GM19397 (cell line): ENCODE results near the gene SEMA4G.
A peak's percentile ranks its signal among the peaks of the same experiment; 100 is the strongest.

Source experiments
- ATAC-seq: cut with Tn5 transposase; IDR thresholded peaks from one replicate; pipeline ENCODE4 v1.9.1; 2021; ENCODE audit warnings: mild to moderate bottlenecking, moderate library complexity; ENCODE audit not compliant: unreplicated experiment

Gene SEMA4G

DNA sequence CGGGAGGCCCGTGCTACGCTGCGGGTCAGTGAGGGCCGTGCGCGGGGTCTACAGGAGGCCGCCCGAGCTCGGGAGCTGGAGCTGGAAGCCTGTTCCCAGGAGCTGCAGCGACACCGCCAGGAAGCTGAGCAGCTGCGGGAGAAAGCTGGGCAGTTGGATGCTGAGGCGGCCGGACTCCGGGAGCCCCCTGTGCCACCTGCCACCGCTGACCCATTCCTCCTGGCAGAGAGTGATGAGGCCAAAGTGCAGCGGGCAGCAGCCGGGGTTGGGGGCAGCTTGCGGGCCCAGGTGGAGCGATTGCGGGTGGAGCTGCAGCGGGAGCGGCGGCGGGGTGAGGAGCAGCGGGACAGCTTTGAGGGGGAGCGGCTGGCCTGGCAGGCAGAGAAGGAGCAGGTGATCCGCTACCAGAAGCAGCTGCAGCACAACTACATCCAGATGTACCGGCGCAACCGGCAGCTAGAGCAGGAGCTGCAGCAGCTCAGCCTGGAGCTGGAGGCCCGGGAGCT, 37.3 kb downstream of the SEMA4G start:
- ATAC-seq = no peak

DNA sequence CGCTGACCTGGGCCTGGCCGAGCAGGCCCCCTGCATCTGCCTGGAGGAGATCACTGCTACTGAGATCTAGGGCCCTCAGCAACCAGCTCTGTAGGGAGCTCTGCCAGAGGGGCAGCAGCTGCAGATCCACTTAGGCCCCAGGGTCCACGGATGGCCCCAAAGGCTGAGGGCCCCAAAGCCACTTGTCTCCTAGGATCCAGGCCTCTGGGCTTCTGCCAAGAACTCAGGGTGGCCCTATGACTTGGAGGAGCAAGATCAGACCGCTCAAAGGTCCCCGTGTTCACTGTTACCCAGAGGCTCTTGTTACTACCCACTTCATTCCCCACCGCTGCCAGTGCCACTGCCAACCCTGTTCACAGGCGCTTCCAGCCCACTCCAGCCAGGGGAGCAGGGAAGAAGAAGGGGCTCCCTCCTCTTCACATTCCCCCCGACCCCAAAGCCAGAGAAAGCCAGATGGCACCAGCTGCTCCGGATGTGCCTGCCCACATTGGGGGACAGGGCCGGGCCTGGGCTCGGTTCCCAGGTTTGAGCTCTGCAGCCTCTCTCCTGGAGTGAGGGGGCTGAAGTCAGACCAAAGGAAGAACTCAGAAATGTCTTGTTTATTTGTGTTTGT, 37.9 kb downstream of the SEMA4G start:
- ATAC-seq = no peak

DNA sequence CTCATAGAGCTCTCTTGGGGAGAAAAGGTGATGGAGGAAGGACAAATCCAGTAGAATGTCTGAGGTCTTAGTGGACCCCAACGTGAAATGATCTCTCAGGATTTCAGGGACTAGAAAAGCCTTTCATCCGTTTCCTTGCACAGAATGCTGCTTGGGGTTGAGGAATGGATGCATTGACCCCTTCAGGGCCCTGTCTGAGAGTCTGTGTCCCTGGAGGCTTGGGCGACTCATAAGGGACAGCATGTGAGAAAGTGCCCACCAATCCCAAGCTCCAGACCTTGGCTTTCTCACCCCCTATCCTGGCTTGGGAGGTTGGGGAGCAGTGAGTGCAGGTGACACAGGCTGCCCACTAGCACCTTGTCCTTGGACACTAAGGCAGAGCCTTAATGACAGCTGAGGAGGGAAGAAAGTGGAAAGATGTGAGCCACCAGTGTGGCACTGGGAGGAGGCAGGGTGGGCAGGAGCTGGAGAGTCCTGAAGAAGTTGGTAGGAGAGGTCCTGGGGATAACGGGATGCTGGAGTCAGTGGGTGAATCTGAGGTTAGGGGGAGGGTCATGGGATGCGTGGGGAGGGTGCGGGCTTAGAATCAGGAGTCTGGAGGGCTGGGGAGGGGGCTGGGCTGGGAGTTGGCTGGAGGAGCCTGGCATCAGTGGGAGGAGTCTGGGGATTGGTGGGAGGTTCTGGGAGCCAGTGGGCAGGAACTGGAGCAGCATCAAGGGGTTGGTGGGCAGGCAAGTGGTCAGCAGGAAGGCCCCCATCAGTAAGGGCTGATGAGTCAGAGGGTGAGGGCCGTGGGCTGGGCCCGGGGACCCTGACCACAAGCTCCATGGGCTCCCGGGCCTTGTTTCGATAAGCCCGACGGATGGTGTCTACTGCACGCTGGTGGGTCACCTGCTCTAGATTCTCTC, 38.9 kb downstream of the SEMA4G start:
- no peak for ATAC-seq

DNA sequence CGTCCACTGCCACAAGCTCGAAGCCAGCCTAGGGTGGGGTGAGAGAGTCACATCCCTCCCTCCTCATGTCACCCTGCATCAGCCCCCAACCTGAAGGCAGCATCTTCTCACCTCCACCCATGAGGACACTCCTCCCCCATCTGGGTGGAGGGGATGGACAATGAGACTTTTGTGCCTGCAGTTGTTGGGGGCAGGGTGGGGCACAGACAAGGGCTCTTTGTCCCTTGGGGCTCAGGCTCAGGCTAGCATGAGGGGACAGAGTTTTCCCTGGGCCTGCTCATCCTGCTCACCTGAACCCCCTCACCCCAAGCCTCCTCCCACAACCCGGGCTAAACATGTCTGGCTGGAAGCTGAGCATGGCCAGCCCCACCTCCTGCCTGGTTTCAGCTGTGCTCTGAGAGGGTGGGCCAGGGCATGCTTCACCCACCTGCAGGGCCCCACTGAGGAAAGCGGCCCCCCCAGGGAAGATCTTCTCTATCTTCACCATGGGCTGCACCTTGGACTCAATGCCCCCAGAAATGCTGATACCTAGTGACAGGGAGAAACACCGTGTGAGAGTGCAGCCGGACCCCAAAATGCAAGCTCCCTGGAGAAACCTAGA, 39.6 kb downstream of the SEMA4G start:
- ATAC-seq = no peak

DNA sequence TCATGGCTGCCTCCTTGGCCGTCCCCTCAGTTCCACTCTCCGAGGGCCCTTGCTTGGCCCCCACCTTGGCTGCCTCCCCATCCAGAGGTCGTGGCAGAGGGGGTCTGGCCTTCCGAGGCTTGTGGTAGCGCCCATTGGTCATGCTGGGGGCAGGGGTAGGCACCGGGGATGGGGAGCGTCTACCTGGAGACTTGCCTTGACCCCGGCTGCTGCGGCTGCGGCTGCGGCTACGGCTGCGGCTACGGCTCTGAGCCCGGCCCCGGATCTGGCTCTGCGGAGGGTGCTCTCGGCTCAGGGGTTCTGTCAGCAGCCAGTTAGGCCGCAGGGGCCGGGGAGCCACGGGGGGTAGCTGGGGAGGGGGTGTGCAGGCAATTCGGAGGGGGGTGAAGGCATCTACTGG, 41.0 kb downstream of the SEMA4G start:
- no peak for ATAC-seq

DNA sequence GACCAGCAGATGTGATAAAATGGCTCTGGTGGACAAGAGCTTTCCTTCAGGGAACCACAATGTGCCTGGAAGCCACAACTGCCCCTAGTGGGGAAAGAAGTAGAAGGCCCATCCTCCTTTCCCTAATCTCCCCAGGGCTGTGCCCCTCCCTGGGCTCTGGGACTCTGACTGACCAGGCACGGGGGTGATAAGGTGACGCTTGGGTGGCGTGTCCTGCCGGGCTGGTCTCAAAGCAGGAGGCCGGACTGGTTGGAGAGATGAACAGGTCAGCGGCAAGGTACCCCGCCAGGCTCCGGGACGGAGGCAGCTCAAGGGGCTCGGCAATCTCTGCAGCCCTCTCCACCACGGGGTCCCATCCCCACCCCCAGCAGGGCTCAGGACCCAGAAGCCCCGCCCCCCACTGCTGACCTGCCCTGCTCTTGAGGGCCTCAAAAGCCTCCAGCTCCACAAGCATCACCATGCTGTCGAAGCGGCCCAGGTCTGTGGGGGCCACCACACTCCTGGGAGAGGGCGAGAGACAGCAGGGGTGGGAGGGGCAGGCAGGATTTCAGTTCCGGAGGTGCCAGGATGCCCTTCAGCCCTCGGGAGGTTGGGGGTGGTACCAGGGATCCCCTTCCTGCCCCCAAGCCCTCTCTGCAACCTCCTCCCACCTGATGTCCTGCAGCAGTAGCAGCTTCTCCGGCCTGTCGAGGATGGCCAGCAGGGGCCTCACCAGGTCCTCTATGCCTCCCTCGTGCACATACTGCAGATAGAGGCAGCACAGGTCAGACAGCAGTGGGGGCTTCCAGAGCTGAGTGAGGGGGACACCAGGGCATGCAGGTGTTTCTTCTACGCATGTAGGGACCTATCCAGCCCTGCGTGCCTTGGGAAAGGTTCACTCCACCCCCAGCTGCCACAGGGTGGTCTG, 42.5 kb downstream of the SEMA4G start:
- no peak for ATAC-seq

DNA sequence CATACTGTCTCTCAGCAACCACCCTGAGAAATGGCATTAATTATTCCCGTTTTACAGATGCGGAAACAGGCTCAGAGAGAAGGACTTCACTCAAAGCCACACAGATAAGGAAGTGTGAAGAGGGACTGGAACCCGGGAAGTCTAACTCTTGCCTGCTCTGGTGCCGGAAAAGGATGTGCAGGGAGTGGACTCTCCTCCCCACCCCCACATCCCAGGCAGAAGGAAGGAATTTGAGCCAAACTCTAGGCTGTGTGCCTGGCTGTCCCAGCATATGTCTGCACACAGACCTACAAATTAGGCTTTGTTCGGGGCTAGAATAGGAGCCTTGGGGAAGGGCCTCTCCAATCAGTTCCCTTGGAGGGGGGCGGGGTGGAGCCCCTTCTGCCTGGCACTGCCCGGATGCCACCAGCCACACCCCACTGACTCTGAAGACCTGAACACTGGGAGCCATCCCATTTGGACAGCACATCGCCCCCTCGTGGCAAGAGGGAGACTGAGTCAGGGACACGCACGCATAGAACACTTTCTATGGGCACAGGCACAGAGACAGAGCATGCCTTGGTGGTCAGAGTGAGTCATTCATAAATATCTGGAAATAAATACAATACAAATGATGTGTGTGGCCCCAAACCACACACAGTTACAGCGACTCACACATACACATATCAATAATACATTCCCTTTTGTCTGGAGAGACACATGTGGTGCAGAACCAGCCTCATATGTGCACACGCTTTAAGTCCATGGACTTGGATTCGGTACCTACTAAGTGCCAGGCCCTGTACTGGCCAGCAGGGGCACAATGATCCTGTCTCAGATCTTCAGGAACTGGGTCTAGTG, 43.4 kb downstream of the SEMA4G start:
- peak; percentile 67 for ATAC-seq

DNA sequence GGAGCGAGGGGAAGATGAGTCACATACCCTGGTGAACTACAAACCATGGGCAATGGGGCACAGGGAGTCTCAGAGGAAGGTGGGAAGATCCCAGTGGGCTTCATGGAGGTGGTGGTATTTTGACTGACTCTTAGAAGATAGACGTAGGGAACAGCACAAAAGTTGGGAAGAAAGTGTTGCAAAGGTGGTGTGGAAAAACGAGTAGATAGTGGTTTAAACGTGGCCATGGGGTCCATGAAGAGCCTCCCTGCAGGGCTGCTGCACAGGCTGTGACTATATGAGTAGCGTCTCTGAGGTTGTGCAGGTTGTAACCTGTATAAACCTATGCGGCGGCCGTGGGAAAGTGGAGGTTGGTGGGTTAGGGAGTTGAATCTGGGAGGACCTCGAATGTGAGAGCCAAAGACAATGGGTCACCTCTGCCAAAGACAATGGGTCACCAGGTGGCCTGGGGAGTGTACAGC, 44.1 kb downstream of the SEMA4G start:
- no peak for ATAC-seq

DNA sequence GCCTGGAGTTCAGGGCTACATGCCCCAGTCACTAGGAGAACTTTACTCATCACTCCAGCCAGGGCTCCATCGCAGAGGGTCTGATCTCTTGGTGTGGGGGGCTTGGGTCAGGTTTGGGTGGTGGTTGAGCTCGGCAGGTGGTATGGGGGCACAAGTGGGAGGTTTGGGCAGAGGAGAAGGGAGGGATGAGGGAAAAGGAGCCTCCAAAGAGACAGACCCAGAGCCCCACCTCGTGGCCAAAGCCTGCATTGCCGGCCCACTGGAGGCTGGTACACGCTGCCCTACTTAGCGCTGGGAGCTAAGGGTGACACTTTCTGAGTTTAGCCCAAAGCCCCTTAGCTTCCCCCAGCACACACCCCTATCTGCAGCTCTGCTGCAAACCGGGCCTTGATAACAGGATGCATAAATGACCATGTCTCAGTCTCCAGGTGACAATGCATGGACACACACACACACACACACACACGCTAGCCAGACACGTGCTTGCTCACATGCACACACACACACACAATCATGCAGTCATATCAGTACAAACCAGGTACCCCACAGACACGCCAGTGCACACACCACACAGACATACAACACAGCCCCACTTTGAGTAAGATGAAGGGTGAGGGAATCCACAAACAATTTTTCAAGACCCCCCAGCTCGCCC, 45.1 kb downstream of the SEMA4G start:
- no peak for ATAC-seq

DNA sequence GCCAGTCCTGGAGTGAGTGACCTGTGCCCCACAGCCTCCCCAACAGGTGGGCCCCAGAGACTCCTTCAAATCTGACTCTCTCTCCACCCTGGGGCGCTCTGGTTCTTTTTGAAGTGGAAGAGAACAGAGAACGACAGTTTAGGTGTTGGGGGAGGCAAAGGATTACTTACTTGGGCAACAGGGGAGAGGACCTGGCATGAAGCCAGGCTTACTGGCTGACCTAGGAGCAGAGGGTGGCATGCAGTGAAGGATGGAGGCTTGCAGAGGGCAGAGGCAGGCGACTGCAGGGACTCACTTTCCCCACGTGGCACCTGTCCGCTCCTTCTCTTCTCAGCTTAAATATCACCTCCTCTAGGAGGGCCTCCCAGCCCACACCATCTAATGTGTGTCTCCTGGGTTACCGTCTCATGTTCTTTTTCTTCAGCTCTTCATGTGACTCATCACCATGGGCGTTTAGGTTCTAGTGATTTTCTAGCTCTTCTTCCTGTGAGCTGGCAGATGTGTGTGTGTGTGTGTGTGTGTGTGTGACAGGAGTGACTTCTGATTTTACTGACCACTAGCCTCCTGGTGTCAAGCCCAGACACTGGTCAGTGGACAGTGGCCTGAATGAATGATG, 45.8 kb downstream of the SEMA4G start:
- ATAC-seq = no peak

DNA sequence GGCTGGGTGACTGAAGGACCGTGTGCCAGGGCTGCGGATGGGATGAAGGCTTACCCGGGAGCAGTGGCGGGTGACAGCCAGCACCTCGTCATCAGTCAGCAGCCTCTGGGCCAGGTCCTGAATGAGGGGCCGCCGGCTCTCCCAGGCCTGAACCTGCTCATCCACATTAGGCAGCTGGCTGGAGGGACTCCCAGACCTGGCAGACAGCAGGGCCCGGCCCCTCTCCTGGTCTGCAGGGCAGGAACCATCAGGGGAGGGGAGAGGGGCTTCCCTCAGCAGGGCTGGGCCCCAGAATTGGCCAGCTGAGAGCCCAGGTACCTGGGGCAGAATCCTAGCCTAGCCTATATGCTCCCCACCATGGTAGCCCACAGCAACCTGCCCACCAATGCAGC, 46.3 kb downstream of the SEMA4G start:
- ATAC-seq = no peak

DNA sequence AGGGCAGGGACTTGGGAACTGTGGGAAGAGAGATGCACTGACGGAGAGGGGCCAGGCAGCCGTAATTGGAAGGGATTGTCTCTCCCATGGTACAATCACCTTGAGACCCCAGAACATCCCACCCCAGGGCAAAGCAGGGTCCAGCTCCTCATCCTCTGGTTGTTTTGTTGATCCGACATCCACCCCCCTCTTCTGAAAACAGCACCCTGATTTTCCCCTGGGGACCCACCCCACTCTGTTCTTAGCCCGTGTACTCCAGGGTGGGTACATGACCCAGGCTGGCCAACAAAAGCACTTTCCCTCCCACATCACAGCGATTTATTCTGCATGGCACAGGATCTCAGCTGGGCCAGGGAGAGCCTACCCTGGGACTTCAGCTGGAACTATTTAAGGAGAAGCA, 47.5 kb downstream of the SEMA4G start:
- ATAC-seq = no peak

DNA sequence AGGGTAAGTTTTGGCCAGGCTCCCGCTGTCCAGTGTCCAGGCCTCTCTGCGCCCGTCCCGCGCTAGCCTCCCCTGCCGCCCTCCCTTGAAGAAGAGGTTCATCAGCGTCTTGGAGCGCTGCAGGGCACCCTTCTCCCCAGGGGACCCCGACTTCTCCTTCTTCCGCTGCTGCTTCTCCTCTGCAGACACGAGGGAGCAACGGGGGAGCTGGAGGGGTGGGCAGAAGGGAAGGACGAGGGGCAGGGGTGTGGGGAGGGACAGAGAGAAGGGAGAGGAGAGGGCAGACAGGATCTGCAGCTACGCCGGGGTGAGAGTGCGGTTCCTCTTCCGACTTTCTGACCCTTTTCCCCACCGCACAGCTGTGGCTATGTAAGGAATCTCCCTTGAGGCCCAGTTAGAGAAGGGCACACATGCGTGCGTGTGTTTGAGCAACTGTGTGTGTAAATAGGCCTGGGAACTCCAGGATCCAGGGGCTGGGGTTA, 48.9 kb downstream of the SEMA4G start:
- ATAC-seq = no peak

DNA sequence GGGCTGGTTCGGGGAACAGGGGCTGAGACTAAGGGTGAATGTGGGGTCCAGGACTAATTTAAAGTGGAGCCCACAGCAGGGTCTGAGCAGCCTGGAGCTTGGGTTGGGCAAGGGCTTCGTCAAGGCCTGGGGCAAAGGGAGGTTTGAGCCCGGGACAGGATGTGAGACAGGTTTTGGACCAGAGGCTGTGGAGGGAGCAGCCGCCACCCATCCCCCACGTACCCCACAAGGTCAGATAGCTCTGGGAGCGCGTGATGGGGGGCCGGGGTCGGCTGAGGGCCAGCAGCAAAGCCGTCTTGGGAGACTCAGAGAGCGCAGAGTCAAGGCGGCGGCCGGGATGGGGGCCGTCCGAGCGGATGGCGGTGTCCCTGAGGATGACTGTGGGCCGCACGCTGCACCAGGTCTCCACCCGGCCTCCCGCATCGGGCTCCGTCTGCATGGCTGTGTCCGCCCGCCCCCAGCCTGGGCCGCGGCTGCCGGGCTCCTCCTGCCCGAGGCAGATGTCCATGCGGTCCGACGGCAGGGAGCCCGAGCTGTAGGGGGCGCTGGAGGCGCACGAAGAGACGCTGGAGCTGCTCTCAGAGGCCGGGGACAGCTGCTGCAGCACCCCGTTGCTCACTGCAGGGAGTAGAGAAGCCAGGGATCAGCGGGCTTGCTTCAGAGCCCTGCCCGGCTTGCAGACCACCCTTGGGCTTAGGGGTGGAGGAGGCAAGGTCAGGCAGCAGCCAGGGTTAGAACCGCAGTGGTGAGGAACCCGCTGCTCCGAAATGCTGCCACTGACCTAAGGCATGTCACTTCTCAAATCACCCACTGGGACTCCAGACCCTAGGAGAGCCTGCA, 49.5 kb downstream of the SEMA4G start:
- no peak for ATAC-seq
